M059J (cell line): ENCODE results near the gene NINJ1. TPM values are rescaled to one million over a fixed set of nuclear protein-coding genes. Genes with fewer than 3 reads are reported as not detected.

Experiments used
- DNase-seq: peaks from one replicate; pipeline ENCODE4 v3.0.0-alpha.2; 2012; ENCODE audit warnings: low read depth
- total RNA-seq: library from RNA; depleted of rRNA; stranded (reverse); fragments of >200 nt; shearing (Covaris generic); gene quantifications from 2 replicates; pipeline ENCODE4 v1.2.3, GENCODE V29; 2014

Gene NINJ1
- total RNA-seq, 1 experiment from 2014 or later, result 151 TPM

DNA sequence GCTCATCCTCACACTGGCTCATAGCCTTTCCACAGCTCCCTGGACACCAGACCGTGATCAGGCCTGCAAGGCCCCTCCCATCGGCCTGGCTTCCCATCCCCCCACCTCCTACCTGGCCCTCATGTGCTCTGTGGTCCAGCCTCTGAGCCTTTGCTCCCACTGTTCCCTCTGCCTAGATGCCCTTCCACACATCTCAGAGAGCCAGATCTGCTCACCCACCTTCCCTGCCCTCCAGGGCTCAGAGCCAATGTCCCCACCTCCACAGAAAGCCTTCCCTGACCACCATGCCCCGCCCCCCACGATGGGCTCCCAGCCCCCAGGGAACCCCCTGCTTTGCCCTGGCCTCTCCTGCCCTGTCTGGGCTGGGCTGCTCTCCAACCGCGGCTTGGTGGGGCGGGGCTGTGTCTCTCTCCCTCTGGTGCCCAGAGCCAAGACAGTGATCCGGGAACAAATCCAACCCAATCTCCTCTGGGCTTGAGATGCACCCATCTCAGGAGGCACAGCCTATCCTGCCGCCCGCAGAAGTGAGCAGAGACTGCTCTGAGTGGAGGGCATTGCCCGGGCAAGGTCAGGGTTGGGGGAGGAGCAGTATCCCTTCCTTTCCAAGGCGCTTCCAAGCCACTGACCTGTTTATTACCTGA, 1.6 kb downstream of the NINJ1 start:
- DNase-seq, result peak; percentile 87

DNA sequence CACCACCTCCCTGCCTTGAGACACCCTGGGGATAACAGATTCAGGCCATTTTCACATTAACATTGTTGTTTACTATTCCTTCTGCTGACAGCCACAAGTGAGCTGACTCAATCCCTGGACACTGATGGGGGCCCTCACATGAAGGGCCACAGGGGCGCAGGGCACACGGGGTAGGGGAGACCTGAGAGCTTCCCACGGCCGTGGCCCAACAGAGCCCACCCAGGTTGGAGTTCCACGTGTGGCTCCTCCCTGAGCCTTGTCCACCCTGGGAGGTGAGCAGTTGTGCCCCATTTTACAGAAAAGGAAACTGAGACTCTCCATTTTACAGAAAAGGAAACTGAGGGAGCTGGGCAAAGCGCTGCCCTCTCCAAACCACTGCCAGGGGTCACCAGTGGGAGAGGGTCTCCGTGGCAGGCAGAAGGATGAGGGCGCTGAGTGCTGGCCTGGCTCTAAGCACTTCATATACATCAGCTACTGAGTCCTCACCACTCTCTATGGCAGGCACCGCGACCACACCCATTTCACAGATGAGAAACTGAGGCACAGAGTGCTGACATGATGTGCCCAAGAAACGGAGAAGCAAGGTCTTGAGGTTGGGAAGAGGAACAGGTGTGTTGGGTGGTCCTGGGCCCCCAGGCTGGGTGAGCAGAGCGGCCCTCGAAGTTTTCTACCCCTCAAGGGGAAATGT, 2.3 kb downstream of the NINJ1 start:
- no peak for DNase-seq

DNA sequence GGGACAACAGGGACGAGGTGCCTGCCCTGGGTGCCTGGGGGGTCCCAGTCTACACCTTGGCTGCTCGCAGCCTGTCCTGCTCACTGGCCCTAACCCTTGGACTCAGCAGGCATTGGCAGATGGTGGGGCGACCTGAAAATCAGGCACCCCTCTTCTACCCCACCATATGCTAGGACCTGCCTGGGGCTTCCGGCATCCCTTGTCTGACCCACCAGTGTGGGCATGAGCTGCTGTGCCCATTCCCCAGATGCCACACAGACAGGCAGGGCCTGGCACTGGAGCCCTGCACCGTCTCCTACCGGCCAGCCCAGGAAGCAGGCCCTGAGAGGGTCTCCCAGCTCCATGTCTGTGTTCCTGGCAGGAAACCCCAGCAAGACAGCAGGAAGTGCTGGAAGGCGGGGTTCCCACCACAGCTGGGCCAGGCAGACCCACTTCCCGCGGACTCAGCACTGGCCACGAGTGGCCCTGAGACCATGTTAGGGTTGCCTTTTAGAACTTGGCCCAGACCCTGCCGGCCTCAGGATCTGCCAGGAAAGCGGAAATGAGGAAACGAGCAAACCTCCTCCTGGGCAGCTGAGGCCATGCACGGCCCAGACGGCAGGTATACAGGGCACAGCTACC, 3.1 kb downstream of the NINJ1 start:
- DNase-seq, result no peak

DNA sequence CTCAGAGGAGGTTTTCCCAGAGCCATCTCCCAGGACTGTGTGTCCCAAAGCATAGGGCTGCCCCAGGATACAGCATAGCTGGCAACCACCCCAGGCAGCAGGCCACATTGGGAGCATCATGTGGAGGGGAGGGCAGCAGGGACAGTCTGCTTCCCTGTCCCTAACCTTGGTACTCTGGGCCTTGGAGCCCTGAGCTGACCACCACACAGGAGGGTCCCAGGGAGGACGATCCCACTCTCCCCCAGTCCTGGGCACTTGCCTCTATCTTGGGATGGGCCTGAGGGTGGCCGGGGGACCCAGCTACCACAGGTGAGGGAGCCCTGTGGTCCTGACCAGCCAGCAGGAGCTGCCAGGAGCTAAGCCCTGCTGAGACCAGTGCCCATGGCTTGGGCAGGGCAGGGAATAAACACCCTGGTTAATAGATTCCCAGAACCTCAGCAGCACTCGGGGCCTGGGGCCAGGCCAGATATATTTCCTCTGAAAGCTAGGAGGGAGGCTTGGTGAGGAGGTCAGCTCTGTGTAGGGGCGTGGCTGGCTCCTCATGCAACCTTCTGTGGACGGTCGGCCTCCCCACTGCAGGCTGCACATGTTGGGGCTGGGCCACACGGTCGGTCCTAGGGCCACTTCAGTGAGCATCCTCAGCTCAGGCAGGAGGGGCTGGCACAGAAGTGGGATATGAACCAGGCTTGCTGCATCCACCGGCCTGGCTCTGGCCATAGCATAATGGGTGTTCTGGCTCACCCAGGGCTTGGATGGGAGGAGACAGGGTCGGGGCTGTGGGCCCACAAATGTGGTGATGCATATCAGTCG, 4.2 kb downstream of the NINJ1 start:
- no peak for DNase-seq

DNA sequence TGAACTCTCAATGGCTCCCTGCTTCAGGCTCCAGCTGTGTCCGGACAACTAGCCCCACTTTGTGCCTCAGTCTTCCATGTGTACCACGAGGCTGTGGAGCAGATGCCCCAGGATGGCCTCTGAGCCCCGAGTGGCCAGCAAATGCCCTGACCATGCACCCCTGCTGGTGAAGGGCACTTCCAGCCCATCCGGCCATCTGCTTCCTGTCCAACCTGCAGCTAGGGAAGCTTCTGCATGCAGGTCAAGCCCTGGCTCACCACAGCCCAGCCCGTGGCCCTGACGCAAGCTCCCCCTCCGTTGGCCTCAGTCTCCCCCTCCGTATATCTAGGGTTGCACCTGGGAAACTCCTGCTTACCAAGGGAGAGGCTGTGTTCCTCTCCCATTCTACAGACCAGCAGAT, 4.8 kb downstream of the NINJ1 start:
- no peak for DNase-seq

DNA sequence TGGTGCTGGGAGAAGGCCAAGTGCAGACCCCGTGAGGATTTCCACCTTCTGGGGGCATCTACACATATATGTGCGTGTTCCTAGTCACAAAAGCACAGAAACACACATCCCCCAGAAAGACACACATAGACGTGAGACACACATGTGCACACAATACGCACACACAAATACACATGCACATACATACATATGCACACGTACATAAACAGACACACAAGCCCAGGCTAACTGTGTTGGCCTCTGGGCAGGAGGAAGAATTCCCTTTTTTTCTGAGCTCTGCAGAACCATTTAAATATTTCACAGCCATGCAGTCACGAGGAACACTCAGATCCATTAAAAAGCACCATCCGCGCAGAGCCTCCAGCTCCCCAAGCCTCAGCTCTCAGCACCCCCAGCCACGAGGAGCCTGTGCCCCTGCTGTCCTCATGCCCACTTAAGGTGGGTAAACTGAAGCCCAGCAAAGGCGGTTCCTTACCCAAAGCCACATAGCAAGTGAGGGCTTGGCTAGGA, 5.3 kb downstream of the NINJ1 start:
- DNase-seq, result no peak

DNA sequence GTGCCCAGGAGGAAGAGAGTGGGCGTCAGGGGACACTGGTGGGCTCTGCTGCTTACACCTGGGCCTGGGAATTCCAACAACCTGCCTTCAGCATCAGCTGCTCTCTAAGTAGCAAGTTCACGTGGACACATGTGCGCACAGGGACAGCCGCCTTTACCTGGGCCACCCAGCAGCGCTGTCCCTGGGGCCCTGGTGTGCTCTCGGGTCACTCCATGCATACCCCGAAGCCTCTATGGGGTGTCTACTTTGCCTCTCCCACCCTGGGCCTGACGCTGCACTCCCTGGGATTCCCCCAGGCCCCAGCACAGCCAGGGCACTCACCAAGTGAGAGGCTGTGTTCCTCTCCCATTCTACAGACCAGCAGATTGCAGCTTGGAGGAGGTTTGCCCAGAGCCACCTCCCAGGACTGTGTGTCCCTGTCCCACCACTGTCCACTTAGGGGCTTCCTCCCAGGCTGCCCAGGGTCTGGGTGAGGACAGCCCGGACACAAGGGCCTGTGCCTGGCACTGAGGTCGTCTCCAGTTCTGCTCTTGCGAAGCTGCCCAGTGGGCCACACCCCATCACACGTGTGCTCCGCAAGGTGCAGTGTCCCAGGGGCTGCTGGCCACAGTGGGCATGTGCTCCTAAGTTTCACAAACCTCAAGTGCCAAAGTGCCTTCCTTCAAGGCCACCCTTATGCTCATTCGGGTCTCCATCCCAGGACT, 5.9 kb downstream of the NINJ1 start:
- no peak for DNase-seq

DNA sequence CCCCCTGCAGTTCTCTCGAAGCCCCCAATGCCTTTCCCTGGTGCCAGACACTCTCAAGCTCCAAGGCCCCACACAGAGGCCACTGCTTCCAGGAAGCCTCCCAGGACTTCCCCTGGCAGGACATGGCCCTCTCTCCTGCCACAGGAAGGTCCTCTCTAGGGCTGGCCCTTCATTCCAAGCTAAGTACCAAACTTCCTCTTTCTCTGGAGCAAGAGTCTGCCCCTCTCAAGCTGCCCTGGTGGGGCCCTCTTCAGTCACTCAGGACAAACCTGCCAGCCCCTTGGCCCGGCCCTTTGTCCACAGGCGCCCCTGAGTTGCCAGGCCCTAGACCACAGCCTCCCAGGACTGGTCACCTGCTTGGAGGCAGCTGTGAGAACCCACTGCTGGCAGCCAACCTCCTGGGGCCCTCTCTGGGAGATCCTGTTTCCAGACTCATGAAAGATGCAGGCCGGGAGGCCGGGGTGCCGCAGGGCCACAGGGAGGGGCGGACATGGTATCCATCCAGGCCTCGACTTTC, 6.6 kb downstream of the NINJ1 start:
- no peak for DNase-seq

DNA sequence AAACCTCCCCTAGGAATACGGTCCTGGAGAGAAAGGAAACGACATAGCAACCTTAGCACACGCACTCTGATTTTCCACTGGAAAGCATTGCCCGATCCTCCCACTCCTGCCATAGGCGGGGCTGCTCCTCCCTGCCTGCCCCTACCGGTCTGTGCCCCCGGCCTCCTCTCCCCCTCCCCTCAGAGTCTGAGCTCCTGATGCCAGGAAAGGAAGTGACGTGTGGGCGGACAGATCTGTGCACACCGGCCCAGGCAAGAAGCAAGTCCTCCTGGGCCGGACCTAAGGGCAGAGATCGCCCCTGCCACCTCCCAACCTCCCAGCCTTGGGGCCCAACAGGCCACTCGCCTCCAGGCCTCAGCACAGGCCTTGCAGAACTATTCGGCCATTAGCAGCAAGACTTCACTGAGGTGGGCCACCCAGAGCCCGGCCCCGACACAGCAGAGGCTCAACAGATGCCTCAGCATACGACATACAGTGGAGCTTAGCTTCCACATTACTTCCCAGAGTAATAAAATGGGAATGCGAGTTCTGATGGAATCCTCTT, 7.2 kb downstream of the NINJ1 start:
- no peak for DNase-seq

DNA sequence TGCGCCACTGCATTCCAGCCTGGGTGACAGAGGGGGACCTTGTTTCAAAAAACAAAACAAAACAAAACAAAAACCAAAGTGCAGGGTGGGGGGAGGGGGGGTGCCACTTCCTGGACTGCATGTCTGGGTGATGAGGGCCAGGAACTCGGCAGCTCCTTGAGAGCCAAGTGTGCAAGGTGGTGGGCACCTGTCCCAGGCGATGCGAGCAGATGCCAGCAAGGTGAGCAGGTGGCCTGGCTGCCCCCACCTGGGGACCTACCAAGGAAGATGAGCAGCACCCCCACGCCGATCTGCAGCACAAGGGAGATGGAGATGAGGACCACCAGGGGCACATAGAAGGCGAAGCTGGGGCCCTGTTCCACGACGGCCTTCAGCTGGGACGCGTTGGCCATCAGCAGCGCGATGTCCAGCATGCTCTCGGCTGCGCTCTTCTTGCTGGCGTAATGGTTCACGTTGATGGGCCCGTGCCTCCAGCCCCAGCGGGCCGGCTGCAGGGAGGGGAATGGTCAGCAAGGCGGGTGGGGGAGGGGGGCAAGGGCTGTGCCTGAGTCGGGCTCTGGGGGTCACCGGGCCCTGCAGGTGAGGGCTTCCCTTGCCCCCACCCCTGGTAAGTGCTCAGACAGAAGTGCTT, 7.8 kb downstream of the NINJ1 start:
- DNase-seq, result no peak

DNA sequence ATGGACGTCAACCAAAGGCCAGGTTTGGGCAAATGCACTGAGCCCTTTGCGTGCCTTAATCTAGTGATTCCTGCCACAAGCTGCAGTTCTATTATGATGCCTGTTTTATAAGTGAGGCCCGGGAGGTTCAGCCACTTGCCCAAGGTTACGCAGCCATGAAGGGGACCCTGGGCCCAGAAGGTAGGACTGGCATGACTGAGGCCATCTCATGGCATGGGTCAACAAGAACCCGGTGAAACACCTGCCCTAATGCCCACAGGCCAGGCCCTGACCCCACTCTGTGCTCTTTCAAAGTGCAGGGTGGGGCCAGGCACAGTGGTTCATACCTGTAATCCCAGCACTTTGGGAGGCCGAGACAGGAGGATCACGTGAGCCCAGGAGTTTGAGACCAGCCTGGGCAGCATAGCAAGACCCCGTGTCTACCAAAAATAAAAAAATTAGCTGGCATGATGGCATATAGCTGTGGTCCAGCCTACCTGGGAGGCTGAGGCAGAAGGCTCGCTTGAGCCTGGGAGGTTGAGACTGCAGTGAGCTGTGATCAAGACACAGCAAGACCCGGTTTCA, 8.6 kb downstream of the NINJ1 start:
- no peak for DNase-seq

DNA sequence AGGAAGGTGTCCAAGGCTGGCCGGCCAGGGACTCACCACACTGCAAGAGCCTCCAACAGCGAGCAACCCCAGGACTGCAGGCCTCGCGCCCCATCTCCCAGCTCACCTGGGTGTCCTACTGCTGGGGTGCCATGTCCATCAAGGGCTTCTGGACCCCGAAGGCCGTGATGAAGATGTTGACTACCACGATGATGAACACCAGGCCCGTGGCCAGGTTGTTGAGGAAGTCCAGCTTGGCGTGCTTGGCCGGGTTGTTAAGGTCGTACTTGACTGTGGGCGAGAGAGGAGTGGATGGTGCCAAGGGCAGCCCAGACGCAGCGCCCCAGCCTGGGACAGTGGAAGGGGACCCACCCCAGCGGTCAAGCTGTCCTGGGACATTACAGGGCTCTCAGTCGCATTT, 9.3 kb downstream of the NINJ1 start:
- no peak for DNase-seq

DNA sequence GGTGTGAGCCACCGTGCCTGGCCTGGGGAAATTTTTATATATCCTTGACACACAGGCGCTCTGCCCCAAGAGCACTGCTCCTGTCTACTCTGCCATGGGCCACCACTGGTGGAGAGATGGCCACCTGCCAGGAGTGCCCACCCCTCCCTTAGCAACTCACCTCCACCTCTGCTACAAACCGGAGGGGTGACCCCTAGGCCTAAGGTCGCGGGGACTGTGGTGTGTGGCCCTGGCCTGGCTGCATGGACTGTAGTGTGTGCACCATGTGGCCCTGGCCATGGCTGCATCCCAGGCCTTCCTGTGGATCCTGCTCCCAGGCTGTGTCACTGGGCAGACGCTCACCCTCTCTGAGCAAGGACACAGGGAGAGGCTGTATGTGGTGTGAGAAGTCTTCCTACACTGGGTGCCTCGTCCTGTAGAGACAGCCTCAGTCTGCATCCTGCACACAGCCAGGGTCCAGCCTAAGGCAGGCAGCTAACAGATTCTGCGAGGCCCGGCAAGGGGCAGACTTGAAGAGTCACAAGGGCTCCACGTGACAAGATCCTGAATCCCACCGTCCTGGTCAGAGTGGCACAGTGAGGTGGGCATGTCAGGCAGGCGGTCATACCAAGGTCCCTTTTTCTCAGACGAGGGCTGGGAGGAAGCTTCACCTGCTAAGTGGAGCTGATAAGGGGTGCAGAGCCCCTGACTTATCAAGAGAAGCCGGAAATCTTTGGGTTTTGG, 10.3 kb downstream of the NINJ1 start:
- no peak for DNase-seq

DNA sequence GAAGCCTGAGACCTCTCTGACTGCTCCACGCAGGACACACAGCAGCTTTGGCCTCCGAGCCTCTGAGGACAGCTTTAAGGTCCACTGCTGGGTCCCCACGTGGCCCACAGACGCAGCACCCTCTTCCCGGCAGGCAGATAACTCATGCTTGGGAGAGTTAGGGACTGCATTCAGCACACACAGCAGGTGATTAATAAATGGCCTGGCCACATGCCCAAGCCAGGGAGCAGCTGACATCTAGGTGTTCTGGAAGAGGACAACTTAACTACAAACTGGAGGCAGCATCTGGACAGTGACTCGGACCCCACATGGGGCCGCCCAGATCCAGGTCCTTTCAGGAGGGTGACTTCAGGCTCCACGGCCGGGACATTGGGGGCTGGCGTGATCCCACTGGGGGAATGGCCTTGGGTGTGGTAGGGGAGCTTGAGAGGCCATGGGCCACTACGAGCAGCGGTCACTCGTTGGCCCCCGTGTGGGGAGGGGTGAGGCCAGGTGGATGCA, 11.3 kb downstream of the NINJ1 start:
- no peak for DNase-seq

DNA sequence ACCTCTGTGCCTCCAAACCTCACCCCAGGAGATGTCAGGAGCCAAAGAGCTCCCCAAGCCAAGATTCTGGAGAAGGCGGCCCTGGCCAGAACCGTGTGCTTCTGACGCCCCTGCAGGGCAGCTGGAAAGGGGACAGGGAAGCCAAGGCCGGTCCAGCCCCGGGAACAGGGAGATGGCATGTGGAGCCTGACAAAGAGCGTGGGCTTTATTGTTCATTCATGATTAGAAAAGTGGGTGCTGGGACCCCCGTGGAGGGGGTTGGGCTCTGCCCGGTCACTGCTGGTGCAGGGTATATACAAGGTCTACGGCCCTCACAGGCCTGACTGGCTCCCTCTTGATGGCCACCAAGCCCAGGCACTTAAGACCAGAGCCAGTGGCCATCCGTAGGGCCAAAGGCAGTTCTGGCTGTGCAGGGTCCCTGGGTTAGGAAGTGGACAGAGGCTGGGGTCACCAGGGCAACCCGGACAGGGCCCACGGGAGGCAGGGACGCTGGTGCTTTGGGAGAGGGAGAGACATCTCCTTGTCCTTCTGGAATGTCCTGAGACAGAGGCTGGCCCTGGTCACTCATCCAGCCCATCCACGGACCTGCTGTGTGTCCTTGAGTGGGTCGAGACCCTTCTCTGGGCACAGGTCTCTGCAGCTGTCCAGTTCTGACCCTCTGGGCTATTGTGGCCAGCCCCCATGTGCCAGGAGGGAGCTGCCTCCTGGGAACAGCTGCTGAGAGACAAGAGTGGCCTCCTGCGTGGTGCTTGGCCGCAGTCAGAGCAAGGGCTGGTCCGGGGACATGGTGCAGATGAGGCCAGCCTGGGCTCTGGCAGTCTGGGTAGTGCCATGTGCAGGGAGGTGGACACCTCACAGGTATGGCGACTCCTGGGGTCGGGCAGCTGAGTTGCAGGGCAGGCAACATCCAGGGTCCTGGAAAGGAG, 12.5 kb downstream of the NINJ1 start:
- no peak for DNase-seq

DNA sequence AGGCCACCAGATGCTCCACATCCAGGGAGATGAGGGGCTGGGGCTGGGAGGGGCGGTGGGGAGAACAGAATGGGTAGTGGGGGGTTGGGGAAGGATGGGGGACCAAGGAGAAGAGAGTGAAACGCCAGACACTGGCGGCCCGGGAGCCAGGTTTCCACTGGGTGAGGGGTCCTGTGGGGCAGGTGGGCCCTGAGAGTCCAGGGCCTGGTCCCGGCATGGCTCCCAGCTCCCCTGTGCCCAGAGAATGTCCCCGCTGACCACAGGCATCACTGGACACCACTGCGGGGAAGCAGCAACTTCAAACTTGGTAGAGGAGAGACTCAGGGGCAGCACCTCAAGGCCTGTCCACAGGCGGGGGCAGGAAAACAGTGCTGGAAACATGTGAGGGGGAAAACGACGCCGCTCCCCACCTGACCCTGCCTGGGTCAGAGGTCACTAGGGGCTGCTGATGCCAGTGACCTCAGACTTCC, 13.2 kb downstream of the NINJ1 start:
- DNase-seq, result no peak

DNA sequence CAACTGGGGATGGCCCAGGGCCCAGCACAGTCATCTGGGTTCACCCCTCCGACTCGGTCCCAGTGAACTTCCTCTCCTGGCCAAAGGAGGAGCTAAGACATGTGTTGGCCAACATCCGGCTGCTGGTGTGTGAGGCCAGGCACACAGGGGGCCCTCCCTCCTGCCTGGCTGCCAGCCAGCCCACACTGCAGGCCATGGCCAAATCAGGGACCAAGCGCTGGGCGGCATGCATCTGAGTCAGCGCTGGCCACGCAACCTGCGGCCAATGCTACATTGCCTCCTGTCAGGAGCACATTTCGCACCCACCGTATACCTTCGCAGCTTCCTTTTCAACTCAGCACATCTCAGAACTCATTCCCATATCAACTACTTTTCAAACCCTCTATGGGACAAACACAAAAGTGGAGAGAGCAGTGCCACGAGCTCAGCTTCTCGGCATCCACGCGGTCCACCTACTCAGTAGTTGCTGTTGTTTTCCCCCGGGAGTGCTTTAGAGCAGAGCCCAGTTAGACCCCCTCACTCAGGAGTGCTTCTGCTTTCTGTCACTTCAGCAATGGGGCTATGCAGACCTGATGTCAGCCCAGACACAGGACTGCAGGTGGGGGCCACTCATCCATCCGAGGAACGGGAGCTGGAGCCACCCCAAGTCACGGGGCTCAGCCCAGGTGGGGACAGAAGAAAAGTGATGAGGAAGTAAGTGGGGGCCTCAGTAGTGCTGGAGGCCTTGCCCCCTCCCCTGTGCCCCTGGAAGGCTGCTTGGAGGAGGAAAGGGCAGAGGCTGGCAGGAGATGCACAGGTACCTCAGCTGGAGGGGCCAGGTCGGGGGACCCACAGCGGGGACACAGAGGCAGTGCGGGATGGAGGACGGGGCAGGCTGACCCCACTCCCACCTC, 13.9 kb downstream of the NINJ1 start:
- DNase-seq, result peak; percentile 99
